ENCODE data around the gene DCXR. TPM values are rescaled to one million over a fixed set of nuclear protein-coding genes. Genes with fewer than 3 reads are reported as not detected.

DCXR gene
- total and polyA plus RNA-seq, 2 of the 13 experiments (the other 11 are each of a cell fraction or from before 2014, with no cell fraction given): 287 to 311 TPM

- 0 out of 2 replicates have a peak, but pooled peaks have one; percentile 7 for TF ChIP-seq ZNF768 (CRISPR knock-in tag; IDR thresholded peaks at IDR 0.05)
- TF ChIP-seq HOXA3 (CRISPR knock-in tag; IDR thresholded peaks at IDR 0.05): peak; percentile 13; the same call in 1 of the 2 replicates
- no peak for TF ChIP-seq AHR (CRISPR knock-in tag; IDR thresholded peaks at IDR 0.05)
- TF ChIP-seq ZBTB33 (CRISPR knock-in tag; IDR thresholded peaks at IDR 0.05): peak; percentile 59
- TF ChIP-seq, protein P1, sequence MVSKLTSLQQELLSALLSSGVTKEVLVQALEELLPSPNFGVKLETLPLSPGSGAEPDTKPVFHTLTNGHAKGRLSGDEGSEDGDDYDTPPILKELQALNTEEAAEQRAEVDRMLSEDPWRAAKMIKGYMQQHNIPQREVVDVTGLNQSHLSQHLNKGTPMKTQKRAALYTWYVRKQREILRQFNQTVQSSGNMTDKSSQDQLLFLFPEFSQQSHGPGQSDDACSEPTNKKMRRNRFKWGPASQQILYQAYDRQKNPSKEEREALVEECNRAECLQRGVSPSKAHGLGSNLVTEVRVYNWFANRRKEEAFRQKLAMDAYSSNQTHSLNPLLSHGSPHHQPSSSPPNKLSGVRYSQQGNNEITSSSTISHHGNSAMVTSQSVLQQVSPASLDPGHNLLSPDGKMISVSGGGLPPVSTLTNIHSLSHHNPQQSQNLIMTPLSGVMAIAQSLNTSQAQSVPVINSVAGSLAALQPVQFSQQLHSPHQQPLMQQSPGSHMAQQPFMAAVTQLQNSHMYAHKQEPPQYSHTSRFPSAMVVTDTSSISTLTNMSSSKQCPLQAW (CRISPR knock-in tag; IDR thresholded peaks at IDR 0.05): no peak
- peak; percentile 73 for TF ChIP-seq RBM22 (optimal IDR thresholded peaks at IDR 0.05; ENCODE audit: low read length)
- TF ChIP-seq CENPT (CRISPR knock-in tag; IDR thresholded peaks at IDR 0.05; ENCODE audit: low read depth): no peak; the same call in 1 of the 2 replicates
- TF ChIP-seq ZMAT3 (CRISPR knock-in tag; conservative IDR thresholded peaks at IDR 0.05): no peak
- TF ChIP-seq NONO (IDR thresholded peaks at IDR 0.05): no peak
- 0 out of 2 replicates have a peak, but pooled peaks have one; percentile 34 for TF ChIP-seq NONO (CRISPR knock-in tag; conservative IDR thresholded peaks at IDR 0.05)
- TF ChIP-seq ZSCAN21 (CRISPR knock-in tag; IDR thresholded peaks at IDR 0.05; ENCODE audit: borderline replicate concordance): 0 out of 2 replicates have a peak, but pooled peaks have one; percentile 23
- TF ChIP-seq ZFP36L1 (CRISPR knock-in tag; IDR thresholded peaks at IDR 0.05): no peak
- no peak for TF ChIP-seq ETS1 (CRISPR knock-in tag; IDR thresholded peaks at IDR 0.05)
- no peak for TF ChIP-seq ZNF263 (CRISPR knock-in tag; IDR thresholded peaks at IDR 0.05)
- TF ChIP-seq ZNF552 (CRISPR knock-in tag; IDR thresholded peaks at IDR 0.05; ENCODE audit: borderline replicate concordance): 0 out of 2 replicates have a peak, but pooled peaks have one; percentile 43
- peak; percentile 34 for TF ChIP-seq TAF15 (IDR thresholded peaks at IDR 0.05; ENCODE audit: low read depth, low read length, poor library complexity, severe bottlenecking)
- no peak for TF ChIP-seq PAF1 (CRISPR knock-in tag; IDR thresholded peaks at IDR 0.05)
Observed at GRCh38 chr17:82080789-82081464, 43.4 kb upstream of the DCXR start (continued).
